Tibial nerve (tissue), 4 donors: Measurements from ENCODE around the gene ADAMTS2. TPM values are rescaled to one million over a fixed set of nuclear protein-coding genes. Genes with fewer than 3 reads are reported as not detected.

Experiments
- DNase-seq, 2 donors: peaks; one replicate each; pipeline ENCODE4 v3.0.0-alpha.2; 2019; ENCODE audit warnings: low spot score in 2 of 2
- H3K27ac ChIP-seq, 4 donors: fragments of 200-600 bp; sonication (generic) in 3 of 4; one replicate each; pipeline ENCODE4 v1.5.1; 2017 to 2019; ENCODE audit warnings: mild to moderate bottlenecking in 1 of 4
- H3K27me3 ChIP-seq, 2 donors: fragments of 200-600 bp; sonication (generic) in 1 of 2; one replicate each; pipeline versions ENCODE4 v1.5.1 to v1.6.0; 2017 to 2019
- H3K36me3 ChIP-seq, 3 donors: fragments of 200-600 bp; sonication (generic); one replicate each; pipeline ENCODE4 v1.5.1; 2018 to 2019
- H3K4me1 ChIP-seq, 4 donors: fragments of 200-600 bp; sonication (generic) in 3 of 4; one replicate each; pipeline ENCODE4 v1.5.1; 2017 to 2019
- H3K4me3 ChIP-seq, 4 donors: fragments of 200-600 bp; sonication (generic) in 3 of 4; one replicate each; pipeline ENCODE4 v1.5.1; 2017 to 2019; ENCODE audit warnings: mild to moderate bottlenecking in 1 of 4, moderate library complexity in 1 of 4
- H3K9me3 ChIP-seq, 4 donors: fragments of 200-600 bp; sonication (generic) in 3 of 4; one replicate each; pipeline ENCODE4 v1.5.1; 2017 to 2019
- EP300 ChIP-seq, 2 donors: sonication (generic); formaldehyde crosslinking; IDR thresholded peaks; one replicate each; pipeline ENCODE4 v1.6.1; 2017; ENCODE audit warnings: antibody characterized with exemption in 2 of 2, mild to moderate bottlenecking in 1 of 2
- POLR2A ChIP-seq, 2 donors: fragments of 450-650 bp; IDR thresholded peaks; one replicate each; pipeline ENCODE4 v1.6.1; 2017; ENCODE audit warnings: antibody characterized with exemption in 2 of 2, mild to moderate bottlenecking in 2 of 2, moderate library complexity in 2 of 2
- WGBS, 2 donors: methylation state at CpG; one replicate each; pipeline ENCODE4 v1.1.5; 2018; 5-methylcytosine and 5-hydroxymethylcytosine counted together
- total RNA-seq, 4 donors: library from RNA; depleted of rRNA; stranded (reverse); fragments of >200 nt; gene quantifications; one replicate each; pipeline ENCODE4 v1.1.0, GENCODE V29; 2016
- TF ChIP-seq, protein P1 (sequence below), 5 experiments: fragments of 200-600 bp in 3 of 5; fragments of 450-650 bp in 2 of 5; sonication (generic) in 3 of 5; IDR thresholded peaks; one replicate each; pipeline ENCODE4 v1.5.1; 2016 to 2019; ENCODE audit warnings: antibody characterized with exemption in 5 of 5, mild to moderate bottlenecking in 3 of 5, moderate library complexity in 2 of 5

ADAMTS2 gene
- total RNA-seq, 4 donors from 2014 or later: 23.2 to 58.8 (median 47.2) TPM

DNA sequence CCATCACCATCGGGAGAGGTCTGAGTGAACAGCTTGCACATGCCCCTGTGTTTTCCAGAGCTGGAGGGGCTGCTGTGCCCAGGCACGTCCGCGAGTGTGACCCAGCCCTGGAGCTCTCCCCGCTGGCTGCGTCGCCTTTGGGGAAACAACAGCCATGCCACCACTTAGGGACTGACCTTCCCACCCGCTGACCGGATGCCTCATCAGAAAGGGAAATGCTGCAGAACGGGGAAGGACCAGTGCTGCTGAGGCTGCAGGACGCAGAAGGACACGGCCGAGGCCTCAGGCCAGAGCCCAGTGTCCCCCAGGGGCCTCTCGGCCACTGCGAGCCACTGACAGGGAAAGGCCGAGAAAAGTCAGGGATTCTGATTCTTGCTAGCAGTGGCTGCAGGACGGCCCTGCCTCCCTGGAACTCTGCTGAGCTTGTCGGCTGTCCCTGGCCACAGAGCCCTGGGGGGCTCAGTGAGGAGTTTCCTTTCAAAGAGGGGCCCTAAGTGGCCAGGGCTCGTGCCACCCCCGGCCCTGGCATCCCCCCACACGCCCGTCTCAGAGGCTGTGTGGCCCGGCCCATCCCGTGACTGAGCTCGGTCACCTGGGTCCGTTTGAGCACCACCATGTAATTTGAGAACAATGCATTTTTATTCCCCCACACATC is 154.3 kb downstream of the ADAMTS2 start:
- Histone ChIP-seq H3K36me3 (no peaks in the 10 kb centered on the region), H3K27ac (peak overlapping the region in 1 of 4 donors; percentile 32), H3K9me3 (no peaks in the 10 kb centered on the region), H3K4me3 (no peak overlapping the region), H3K4me1 (peaks cover 0 to 21% (median 0%) of the 10 kb centered on the region in 4 donors), H3K27me3 (no peaks in the 10 kb centered on the region)
- TF ChIP-seq POLR2A (IDR thresholded peaks at IDR 0.05) (no peak), EP300 (IDR thresholded peaks at IDR 0.05) (no peak)
- TF ChIP-seq, protein P1, sequence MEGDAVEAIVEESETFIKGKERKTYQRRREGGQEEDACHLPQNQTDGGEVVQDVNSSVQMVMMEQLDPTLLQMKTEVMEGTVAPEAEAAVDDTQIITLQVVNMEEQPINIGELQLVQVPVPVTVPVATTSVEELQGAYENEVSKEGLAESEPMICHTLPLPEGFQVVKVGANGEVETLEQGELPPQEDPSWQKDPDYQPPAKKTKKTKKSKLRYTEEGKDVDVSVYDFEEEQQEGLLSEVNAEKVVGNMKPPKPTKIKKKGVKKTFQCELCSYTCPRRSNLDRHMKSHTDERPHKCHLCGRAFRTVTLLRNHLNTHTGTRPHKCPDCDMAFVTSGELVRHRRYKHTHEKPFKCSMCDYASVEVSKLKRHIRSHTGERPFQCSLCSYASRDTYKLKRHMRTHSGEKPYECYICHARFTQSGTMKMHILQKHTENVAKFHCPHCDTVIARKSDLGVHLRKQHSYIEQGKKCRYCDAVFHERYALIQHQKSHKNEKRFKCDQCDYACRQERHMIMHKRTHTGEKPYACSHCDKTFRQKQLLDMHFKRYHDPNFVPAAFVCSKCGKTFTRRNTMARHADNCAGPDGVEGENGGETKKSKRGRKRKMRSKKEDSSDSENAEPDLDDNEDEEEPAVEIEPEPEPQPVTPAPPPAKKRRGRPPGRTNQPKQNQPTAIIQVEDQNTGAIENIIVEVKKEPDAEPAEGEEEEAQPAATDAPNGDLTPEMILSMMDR (IDR thresholded peaks at IDR 0.05): no peak
- WGBS, 2 donors: 33 to 42% methylated on average over 23 to 26 of the region's 26 CpGs
- no peak for DNase-seq

DNA sequence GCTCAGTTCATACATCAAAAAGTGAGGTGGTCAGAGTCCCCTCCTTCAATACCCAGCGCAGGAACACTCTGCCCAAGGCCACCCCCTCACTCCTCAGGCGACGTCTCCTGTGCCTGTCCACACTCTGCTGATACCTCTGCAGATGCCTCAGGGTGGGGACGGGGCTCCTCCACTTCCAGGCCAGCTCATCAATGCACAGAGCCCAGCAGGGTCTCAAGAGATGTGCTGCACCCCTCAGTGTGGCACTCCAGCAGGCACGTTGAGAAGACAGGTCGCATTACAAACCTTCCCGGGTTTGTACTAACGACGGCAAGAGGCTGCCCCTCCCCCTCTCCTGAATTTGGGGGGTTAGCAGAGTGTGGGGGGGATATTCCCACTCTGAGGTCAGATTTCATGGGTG is 156.6 kb downstream of the ADAMTS2 start:
- TF ChIP-seq POLR2A (IDR thresholded peaks at IDR 0.05): no peak
- TF ChIP-seq, protein P1 (IDR thresholded peaks at IDR 0.05): no peak
- no peak for TF ChIP-seq EP300 (IDR thresholded peaks at IDR 0.05)
- WGBS, 2 donors: 68 to 83% methylated on average over 9 of the region's 9 CpGs
- DNase-seq: no peak

DNA sequence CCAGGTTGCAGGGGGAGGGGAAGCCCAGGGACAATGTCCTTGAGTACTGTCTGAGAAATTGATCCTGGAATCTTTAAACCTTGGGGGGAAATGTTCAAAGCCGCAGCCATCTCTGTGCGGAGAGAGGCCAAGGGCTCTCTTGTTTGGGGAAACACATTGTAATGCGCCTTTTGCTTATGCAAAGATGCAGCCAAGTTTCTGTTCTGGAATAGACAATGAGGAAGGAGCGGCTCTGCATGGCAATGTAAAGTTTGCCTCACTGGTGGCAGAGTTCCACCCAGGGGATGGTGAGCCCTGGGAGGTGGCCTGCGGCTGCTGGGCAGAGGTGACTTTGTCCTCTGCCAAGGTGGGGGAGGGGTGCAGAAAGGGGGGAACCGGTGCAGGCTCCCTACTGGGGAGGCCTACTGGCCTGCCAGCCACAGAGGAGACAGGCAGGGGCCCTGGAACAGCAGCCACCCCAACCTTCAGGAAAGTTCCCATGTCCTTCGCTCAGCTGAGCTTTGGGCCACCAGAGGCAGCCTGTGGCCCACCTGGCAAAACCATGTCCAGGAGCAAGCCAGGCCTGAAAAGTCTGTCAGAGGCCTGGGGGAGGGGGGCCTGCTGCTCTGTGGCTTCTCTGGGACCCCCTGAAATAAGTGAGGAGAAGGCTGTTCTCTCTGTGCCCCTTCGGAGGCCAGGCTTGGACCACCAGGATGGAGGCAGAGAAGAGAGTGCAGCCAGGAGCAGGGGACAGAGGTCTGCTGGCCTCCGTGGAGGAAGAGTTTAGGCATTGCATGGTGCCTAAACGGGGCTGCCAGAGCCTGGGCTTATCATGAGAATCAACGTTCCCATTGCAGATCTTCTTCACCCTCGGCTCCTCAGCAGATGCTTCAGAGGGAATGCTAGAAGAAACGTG is 157.3 kb downstream of the ADAMTS2 start:
- H3K4me1 ChIP-seq: peaks cover 0 to 29% (median 0%) of the 10 kb centered on the region in 4 donors
- H3K4me3 ChIP-seq: no peak overlapping the region
- no peaks in the 10 kb centered on the region for H3K36me3 ChIP-seq
- DNase-seq: no peak
- no peak overlapping the region for H3K27ac ChIP-seq
- WGBS, 2 donors: 75 to 77% methylated on average over 13 of the region's 13 CpGs
- H3K27me3 ChIP-seq: no peaks in the 10 kb centered on the region
- TF ChIP-seq, protein P1 (IDR thresholded peaks at IDR 0.05): no peak
- no peak for TF ChIP-seq EP300 (IDR thresholded peaks at IDR 0.05)
- no peak for TF ChIP-seq POLR2A (IDR thresholded peaks at IDR 0.05)
- H3K9me3 ChIP-seq: no peaks in the 10 kb centered on the region

More for the DNA sequence above, 156.6 kb downstream of the ADAMTS2 start:
- Histone ChIP-seq H3K4me1 (peaks cover 0 to 29% (median 0%) of the 10 kb centered on the region in 4 donors), H3K27ac (no peak overlapping the region), H3K9me3 (no peaks in the 10 kb centered on the region), H3K27me3 (no peaks in the 10 kb centered on the region), H3K36me3 (no peaks in the 10 kb centered on the region), H3K4me3 (no peak overlapping the region)

DNA sequence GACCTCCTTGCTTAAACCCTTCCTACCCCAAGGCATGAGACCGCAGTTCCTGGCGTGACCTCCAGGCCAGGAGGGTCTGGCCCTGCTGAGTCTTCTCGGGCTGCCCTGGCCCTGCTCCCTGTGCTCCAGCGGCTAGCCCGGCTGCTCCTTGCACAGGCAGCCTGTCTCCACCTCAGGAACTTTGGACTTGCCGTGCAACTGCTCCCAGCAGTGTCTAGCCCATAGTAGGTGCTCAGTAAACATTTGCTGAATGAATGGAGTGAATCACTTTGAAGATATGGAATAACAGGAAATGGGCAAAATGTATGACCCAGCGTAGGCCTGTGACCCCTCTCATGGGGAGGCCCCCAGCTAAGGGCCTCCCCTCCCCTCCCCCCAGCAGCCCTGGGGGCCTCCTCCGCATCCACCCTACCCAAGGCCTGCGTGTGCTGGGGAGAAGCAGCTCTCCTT is 158.0 kb downstream of the ADAMTS2 start:
- no peaks in the 10 kb centered on the region for H3K9me3 ChIP-seq
- H3K27ac ChIP-seq: no peak overlapping the region
- no peaks in the 10 kb centered on the region for H3K36me3 ChIP-seq
- no peak overlapping the region for H3K4me3 ChIP-seq
- peaks cover 0 to 27% (median 0%) of the 10 kb centered on the region in 4 donors for H3K4me1 ChIP-seq
- DNase-seq: no peak
- H3K27me3 ChIP-seq: no peaks in the 10 kb centered on the region
- 77 to 81% methylated on average over 9 of the region's 9 CpGs for WGBS, 2 donors
- TF ChIP-seq EP300 (IDR thresholded peaks at IDR 0.05): no peak
- TF ChIP-seq POLR2A (IDR thresholded peaks at IDR 0.05): no peak
- TF ChIP-seq, protein P1 (IDR thresholded peaks at IDR 0.05): no peak

DNA sequence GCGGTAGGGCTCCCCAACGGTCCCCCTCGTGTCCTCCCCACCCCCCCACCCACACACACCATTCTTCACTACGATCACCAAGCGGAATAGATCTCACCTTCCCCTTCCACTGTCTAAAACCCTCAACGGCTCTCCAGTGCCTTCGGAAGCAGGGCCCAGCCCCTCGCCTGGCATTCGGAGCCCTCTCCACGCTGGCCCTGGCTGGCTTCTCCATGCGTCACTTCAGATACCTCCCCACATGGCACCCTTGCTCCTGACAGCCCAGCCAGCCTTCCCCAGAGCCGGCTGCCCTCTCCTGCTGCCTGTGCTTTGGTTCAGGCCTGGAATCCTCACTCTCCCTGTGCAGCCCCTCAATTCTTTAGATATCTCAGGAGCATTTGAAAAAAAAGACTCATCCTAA is 158.5 kb downstream of the ADAMTS2 start:
- Histone ChIP-seq H3K4me3 (no peak overlapping the region), H3K9me3 (no peaks in the 10 kb centered on the region), H3K27me3 (no peaks in the 10 kb centered on the region), H3K27ac (no peak overlapping the region), H3K4me1 (peaks cover 0 to 22% (median 0%) of the 10 kb centered on the region in 4 donors), H3K36me3 (no peaks in the 10 kb centered on the region)
- TF ChIP-seq EP300 (IDR thresholded peaks at IDR 0.05) (no peak), POLR2A (IDR thresholded peaks at IDR 0.05) (no peak)
- TF ChIP-seq, protein P1 (IDR thresholded peaks at IDR 0.05): no peak
- no peak for DNase-seq
- 75 to 78% methylated on average over 12 of the region's 12 CpGs for WGBS, 2 donors
